ENCODE data around the gene PDE4D.

PDE4D gene

DNA sequence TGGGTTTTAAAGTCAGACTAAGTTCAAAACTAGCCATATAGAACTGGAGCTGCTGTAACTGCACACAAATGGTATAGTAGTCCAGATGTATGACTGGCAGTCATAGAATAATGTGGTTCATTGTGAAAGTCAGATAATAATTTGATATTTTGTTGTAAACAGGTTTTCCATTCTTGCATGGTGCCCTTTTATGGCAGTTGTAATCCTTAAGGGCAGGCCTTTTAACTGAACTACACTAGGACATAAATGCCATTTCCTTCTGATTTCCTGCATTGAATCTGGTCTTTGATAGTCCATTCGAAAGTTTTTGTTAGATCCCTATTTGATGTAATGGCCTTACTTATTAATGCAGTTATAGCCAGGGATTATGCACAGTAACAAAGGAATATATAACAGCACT lies 632.6 kb downstream of the PDE4D start:
- no peak overlapping the region for H3K4me3 ChIP-seq (ENCODE audit: control insufficient read depth, low read depth, low read length)
- TF ChIP-seq, protein P1, sequence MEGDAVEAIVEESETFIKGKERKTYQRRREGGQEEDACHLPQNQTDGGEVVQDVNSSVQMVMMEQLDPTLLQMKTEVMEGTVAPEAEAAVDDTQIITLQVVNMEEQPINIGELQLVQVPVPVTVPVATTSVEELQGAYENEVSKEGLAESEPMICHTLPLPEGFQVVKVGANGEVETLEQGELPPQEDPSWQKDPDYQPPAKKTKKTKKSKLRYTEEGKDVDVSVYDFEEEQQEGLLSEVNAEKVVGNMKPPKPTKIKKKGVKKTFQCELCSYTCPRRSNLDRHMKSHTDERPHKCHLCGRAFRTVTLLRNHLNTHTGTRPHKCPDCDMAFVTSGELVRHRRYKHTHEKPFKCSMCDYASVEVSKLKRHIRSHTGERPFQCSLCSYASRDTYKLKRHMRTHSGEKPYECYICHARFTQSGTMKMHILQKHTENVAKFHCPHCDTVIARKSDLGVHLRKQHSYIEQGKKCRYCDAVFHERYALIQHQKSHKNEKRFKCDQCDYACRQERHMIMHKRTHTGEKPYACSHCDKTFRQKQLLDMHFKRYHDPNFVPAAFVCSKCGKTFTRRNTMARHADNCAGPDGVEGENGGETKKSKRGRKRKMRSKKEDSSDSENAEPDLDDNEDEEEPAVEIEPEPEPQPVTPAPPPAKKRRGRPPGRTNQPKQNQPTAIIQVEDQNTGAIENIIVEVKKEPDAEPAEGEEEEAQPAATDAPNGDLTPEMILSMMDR (conservative IDR thresholded peaks at IDR 0.05; ENCODE audit: control insufficient read depth, insufficient read depth, low read depth, low read length), result no peak
- no peak for DNase-seq (ENCODE audit: low read depth)

DNA sequence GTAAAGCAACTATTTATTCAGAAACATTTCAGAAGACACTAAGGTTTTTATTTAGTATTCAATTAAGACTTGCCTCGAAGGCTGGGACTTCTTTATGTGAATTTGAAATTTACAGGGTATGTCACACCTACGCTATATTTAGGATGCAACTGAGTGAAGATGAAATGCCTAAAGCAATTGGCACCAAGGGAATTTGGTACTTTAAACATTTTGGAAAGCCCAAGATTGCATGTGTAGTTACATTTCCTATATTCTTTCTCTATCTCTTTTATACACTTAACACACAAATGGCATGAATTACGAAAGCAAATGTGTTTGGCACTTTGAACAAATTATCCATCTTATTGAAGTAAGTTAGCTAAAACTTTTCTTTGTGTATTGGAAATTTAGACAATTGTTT lies 633.3 kb downstream of the PDE4D start:
- TF ChIP-seq, protein P1 (conservative IDR thresholded peaks at IDR 0.05; ENCODE audit: control insufficient read depth, insufficient read depth, low read depth, low read length), result no peak
- H3K4me3 ChIP-seq (ENCODE audit: control insufficient read depth, low read depth, low read length), result no peak overlapping the region
- no peak for DNase-seq (ENCODE audit: low read depth)

DNA sequence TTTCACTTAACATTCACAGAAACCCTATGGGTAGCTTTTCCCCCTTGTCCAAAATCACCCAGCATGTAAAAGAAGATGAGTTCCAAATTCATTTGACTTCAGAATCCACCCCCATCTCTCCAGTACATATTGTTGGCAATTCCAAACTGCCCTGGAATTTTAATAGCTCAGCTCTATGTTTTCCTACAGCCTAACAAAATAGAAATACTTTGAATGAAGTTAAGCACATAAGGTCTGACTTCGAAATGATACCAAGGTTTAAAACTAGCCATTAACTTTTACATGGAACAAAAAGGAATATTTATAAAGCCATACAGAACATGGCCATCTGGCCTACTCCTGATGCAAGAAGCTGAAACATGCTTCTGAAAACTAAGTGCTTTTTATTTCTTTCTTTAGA lies 634.3 kb downstream of the PDE4D start:
- H3K4me3 ChIP-seq (ENCODE audit: control insufficient read depth, low read depth, low read length), result no peak overlapping the region
- DNase-seq (ENCODE audit: low read depth), result no peak
- TF ChIP-seq, protein P1 (conservative IDR thresholded peaks at IDR 0.05; ENCODE audit: control insufficient read depth, insufficient read depth, low read depth, low read length), result no peak

DNA sequence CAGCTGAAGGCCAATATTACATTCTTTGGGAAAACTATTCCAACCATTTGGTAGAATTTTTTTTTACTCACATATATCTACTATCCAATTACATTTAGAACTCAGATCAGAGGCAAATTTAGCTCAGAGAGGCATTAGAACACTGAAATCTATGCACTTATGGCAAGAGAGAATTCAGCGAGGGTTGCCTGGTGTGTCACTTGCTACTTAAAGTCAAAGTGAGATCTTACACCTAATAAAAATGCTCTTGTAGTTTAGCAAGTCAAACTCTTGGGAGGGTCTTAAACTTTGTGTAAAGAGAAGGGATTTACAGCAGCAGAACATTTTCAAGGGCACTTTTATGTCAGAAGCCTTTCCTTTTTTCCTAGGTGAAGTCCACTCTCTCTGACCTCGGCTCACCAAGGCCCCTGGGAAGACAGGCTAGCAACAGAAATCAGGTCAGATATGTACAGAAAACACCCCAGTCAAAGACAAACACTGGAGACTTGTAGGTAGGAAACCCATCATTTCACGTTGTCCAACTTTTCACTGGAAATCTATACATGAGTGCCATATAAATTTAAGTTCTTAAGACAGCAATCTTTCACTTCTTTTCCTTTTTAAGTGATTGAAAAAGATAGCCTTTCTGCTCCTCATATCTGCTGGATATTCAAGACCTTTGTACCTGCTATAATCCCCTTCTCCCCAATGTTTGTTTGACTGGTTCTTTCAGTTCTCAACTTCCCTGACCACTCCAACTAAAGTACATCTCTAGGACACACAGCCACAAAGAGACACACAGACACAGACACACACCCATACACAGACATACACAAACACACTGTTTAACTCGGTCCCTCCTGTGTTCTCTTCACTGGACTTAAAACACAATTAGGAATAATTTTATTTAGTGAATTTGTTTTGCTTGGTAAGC lies 635.8 kb downstream of the PDE4D start:
- no peak overlapping the region for H3K4me3 ChIP-seq (ENCODE audit: control insufficient read depth, low read depth, low read length)
- TF ChIP-seq, protein P1 (conservative IDR thresholded peaks at IDR 0.05; ENCODE audit: control insufficient read depth, insufficient read depth, low read depth, low read length), result no peak
- no peak for DNase-seq (ENCODE audit: low read depth)

DNA sequence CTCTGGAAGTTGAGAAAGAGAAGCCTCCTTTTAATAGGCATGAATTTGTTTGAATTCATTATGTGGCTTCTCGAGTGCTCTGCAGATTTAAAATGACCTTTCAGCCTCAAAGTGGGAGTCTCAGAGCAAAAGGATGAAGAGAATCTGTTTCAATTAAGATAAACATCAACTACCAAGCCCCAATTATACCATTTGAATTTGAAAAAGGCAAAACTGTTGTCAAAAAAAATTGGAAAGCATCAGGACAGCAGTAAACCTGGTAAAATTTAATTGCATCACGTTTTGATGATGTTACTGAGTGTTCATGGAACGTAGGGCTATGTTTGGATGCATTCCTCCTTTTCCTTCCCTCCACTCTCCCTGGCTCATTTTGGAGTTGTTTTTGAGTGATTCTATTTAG lies 637.2 kb downstream of the PDE4D start:
- DNase-seq (ENCODE audit: low read depth), result no peak

DNA sequence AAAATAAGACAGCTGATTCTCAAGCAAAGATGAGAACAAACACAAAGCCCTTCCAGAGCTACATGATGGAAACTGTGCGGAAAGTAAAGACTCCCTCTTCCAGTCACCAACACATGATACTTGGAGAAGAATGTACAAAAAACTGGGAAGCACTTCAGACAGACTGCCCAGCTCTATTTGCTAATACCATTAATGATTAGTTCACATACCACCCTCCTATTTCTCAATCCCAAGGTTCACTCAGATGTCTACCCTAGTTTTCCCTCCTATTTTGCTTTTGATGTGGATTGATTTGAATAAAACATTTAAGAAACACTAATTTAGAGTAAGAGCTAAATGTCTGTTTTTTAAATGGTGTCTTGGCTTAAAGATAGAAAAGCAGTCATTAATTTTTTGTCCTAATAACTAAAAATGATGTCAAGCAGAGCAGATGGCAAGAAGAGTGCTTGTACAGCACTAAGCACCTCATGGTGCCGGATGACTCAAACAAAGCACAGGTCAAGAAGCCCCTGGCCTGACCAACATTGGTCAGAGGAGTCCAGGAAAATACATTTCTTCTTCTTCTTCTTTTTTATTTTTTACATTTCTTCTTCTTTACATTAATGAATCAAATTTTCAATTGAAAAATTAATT lies 639.4 kb downstream of the PDE4D start:
- no peak overlapping the region for H3K4me3 ChIP-seq (ENCODE audit: control insufficient read depth, low read depth, low read length)
- TF ChIP-seq, protein P1 (conservative IDR thresholded peaks at IDR 0.05; ENCODE audit: control insufficient read depth, insufficient read depth, low read depth, low read length), result no peak
- no peak for DNase-seq (ENCODE audit: low read depth)

More for the DNA sequence above, 637.2 kb downstream of the PDE4D start:
- TF ChIP-seq, protein P1 (conservative IDR thresholded peaks at IDR 0.05; ENCODE audit: control insufficient read depth, insufficient read depth, low read depth, low read length), result no peak
- H3K4me3 ChIP-seq (ENCODE audit: control insufficient read depth, low read depth, low read length), result no peak overlapping the region
